ENCODE results near the gene HECA. TPM values are rescaled to one million over a fixed set of nuclear protein-coding genes. Genes with fewer than 3 reads are reported as not detected.

The HECA gene
- total RNA-seq, 1 donor, result 53.9 TPM

DNA sequence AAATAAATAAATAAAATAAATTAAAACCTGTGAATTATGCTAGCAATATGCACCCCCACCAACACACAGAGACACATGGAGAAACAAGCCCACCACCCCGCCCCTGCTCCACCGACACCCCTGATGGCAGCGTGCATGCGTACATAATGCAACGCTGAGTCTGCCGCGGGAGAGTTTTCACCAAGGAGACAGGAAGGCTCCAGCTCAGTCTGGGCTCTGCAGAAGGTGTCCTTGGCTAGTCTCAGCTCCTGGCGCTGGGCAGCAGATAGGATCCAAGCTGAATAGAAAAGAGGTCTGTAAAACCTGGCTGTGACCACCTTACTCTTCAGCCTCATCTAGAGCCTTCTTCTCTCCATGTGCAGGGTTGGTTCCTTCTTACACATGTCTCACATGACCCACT is 26.5 kb upstream of the HECA start:
- no peak for DNase-seq (ENCODE audit: insufficient read length, low spot score, missing footprints)
- no peaks in the 10 kb centered on the region for H3K27me3 ChIP-seq (ENCODE audit: insufficient read depth, low read length)
- H3K79me2 ChIP-seq (ENCODE audit: insufficient read depth, low read length), result no peaks in the 10 kb centered on the region
- no peak overlapping the region for H2AFZ ChIP-seq (ENCODE audit: low read length)
- H3K9me3 ChIP-seq (ENCODE audit: low read depth, low read length), result no peaks in the 10 kb centered on the region
- H3K4me1 ChIP-seq (ENCODE audit: insufficient read depth, low read length), result no peaks in the 10 kb centered on the region
- no peak overlapping the region for H3K27ac ChIP-seq (ENCODE audit: low read depth, low read length)
- no peaks in the 10 kb centered on the region for H3K36me3 ChIP-seq (ENCODE audit: insufficient read depth, low read length)
- H3K4me3 ChIP-seq (ENCODE audit: insufficient read depth, low read length), result no peak overlapping the region
- TF ChIP-seq, protein P1, sequence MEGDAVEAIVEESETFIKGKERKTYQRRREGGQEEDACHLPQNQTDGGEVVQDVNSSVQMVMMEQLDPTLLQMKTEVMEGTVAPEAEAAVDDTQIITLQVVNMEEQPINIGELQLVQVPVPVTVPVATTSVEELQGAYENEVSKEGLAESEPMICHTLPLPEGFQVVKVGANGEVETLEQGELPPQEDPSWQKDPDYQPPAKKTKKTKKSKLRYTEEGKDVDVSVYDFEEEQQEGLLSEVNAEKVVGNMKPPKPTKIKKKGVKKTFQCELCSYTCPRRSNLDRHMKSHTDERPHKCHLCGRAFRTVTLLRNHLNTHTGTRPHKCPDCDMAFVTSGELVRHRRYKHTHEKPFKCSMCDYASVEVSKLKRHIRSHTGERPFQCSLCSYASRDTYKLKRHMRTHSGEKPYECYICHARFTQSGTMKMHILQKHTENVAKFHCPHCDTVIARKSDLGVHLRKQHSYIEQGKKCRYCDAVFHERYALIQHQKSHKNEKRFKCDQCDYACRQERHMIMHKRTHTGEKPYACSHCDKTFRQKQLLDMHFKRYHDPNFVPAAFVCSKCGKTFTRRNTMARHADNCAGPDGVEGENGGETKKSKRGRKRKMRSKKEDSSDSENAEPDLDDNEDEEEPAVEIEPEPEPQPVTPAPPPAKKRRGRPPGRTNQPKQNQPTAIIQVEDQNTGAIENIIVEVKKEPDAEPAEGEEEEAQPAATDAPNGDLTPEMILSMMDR (IDR thresholded peaks at IDR 0.05; ENCODE audit: extremely low read depth, low read depth, low read length), result no peak
- no peak overlapping the region for H3K4me2 ChIP-seq (ENCODE audit: insufficient read depth, low read length)
- no peaks in the 10 kb centered on the region for H4K20me1 ChIP-seq (ENCODE audit: insufficient read depth, low read length)

DNA sequence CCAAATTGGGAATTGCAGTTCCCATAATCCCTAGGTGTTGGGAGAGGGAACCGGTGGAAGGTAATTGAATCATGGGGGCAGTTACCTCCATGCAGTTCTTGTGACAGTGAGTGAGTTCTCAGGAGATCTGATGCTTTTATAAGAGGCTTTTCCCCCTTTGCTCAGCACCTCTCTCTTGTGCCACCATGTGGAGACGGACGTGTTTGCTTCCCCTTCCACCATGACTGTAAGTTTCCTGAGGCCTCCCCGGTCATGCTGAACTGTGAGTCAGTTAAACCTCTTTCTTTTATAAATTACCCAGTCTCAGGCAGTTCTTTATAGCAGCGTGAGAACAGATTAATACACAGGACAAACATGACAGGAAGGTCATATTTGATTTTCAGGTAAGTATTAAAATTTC is 25.3 kb upstream of the HECA start:
- H3K27me3 ChIP-seq (ENCODE audit: insufficient read depth, low read length), result no peaks in the 10 kb centered on the region
- no peaks in the 10 kb centered on the region for H4K20me1 ChIP-seq (ENCODE audit: insufficient read depth, low read length)
- no peak overlapping the region for H3K27ac ChIP-seq (ENCODE audit: low read depth, low read length)
- H3K79me2 ChIP-seq (ENCODE audit: insufficient read depth, low read length), result no peaks in the 10 kb centered on the region
- H3K4me1 ChIP-seq (ENCODE audit: insufficient read depth, low read length), result no peaks in the 10 kb centered on the region
- H3K4me3 ChIP-seq (ENCODE audit: insufficient read depth, low read length), result no peak overlapping the region
- H2AFZ ChIP-seq (ENCODE audit: low read length), result no peak overlapping the region
- no peak overlapping the region for H3K4me2 ChIP-seq (ENCODE audit: insufficient read depth, low read length)
- no peaks in the 10 kb centered on the region for H3K36me3 ChIP-seq (ENCODE audit: insufficient read depth, low read length)
- DNase-seq (ENCODE audit: insufficient read length, low spot score, missing footprints), result no peak
- TF ChIP-seq, protein P1 (IDR thresholded peaks at IDR 0.05; ENCODE audit: extremely low read depth, low read depth, low read length), result peak; percentile 42
- no peaks in the 10 kb centered on the region for H3K9me3 ChIP-seq (ENCODE audit: low read depth, low read length)

DNA sequence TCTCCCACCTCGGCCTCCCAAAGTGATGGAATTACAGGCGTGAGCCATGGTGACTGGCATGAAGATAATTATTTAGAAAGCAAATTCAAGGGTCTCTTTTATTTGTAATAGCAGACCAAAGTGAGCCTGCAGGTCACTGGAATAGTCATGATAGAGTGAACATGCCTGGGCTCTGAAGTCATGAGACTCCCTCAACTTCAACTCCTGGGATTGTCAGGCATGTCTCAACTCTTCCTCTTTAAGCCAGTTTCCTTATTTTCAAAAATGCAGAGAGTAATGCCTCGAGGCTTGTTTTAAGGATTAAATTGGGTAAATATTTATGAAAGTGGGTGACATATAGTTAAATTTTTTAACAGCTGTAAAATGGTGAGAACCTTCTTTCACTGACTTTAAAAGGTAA is 22.7 kb upstream of the HECA start:
- Histone ChIP-seq H3K27me3 (ENCODE audit: insufficient read depth, low read length) (no peaks in the 10 kb centered on the region), H3K79me2 (ENCODE audit: insufficient read depth, low read length) (no peaks in the 10 kb centered on the region), H3K4me1 (ENCODE audit: insufficient read depth, low read length) (no peaks in the 10 kb centered on the region), H3K36me3 (ENCODE audit: insufficient read depth, low read length) (no peaks in the 10 kb centered on the region), H2AFZ (ENCODE audit: low read length) (no peak overlapping the region), H3K27ac (ENCODE audit: low read depth, low read length) (no peak overlapping the region), H3K4me2 (ENCODE audit: insufficient read depth, low read length) (no peak overlapping the region), H3K4me3 (ENCODE audit: insufficient read depth, low read length) (no peak overlapping the region), H4K20me1 (ENCODE audit: insufficient read depth, low read length) (no peaks in the 10 kb centered on the region), H3K9me3 (ENCODE audit: low read depth, low read length) (no peaks in the 10 kb centered on the region)
- DNase-seq (ENCODE audit: insufficient read length, low spot score, missing footprints), result no peak
- TF ChIP-seq, protein P1 (IDR thresholded peaks at IDR 0.05; ENCODE audit: extremely low read depth, low read depth, low read length), result no peak

DNA sequence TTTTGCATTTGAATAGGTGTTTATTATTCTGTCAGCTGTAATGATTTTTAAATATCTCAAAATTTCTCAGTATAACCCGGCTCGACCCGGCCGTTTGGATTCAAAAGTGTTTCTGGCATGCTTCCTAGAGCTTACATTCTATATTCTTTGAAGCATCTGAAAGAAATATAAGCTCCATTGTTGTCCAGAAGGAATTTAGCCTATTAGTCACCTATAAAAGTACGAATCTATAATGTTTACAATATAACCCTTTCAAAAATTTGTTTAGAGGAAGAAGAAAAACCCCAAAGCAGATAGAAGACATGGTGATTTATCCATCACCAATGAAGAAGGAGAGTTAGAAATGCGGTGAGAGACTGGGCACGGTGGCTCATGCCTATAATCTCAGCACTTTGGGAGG is 22.3 kb upstream of the HECA start:
- Histone ChIP-seq H3K27me3 (ENCODE audit: insufficient read depth, low read length) (no peaks in the 10 kb centered on the region), H3K27ac (ENCODE audit: low read depth, low read length) (no peak overlapping the region), H3K36me3 (ENCODE audit: insufficient read depth, low read length) (no peaks in the 10 kb centered on the region), H2AFZ (ENCODE audit: low read length) (no peak overlapping the region), H3K4me2 (ENCODE audit: insufficient read depth, low read length) (no peak overlapping the region), H3K9me3 (ENCODE audit: low read depth, low read length) (no peaks in the 10 kb centered on the region), H3K4me1 (ENCODE audit: insufficient read depth, low read length) (no peaks in the 10 kb centered on the region), H3K4me3 (ENCODE audit: insufficient read depth, low read length) (no peak overlapping the region), H4K20me1 (ENCODE audit: insufficient read depth, low read length) (no peaks in the 10 kb centered on the region), H3K79me2 (ENCODE audit: insufficient read depth, low read length) (no peaks in the 10 kb centered on the region)
- no peak for DNase-seq (ENCODE audit: insufficient read length, low spot score, missing footprints)
- TF ChIP-seq, protein P1 (IDR thresholded peaks at IDR 0.05; ENCODE audit: extremely low read depth, low read depth, low read length), result no peak

Measured in osteoblast (primary cell).